Dedifferentiated amniotic fluid mesenchymal stem cell (primary cell): ENCODE results near the gene NOP9.
"Not testable (repeated sequence)": the region's sequence is repeated elsewhere in the genome, so short reads cannot be mapped to it uniquely, and the experiment has no call there.

Source experiments
- DNase-seq: peaks from one replicate; pipeline ENCODE4 v3.0.0-alpha.2; 2016; ENCODE audit errors: extremely low spot score

The NOP9 gene

GRCh38 chr14:24310265-24310645 lies 10.6 kb downstream of the NOP9 start:
- no peak for DNase-seq

GRCh38 chr14:24310646-24311604 lies 11.3 kb downstream of the NOP9 start, which contains the start of gene LTB4R:
Gene LTB4R (plus strand): TSS chr14:24311502. CDS start chr14:24315652, 4,150 bp downstream.
- no peak for DNase-seq

GRCh38 chr14:24311837-24312615 lies 12.4 kb downstream of the NOP9 start:
- DNase-seq: no peak

DNA sequence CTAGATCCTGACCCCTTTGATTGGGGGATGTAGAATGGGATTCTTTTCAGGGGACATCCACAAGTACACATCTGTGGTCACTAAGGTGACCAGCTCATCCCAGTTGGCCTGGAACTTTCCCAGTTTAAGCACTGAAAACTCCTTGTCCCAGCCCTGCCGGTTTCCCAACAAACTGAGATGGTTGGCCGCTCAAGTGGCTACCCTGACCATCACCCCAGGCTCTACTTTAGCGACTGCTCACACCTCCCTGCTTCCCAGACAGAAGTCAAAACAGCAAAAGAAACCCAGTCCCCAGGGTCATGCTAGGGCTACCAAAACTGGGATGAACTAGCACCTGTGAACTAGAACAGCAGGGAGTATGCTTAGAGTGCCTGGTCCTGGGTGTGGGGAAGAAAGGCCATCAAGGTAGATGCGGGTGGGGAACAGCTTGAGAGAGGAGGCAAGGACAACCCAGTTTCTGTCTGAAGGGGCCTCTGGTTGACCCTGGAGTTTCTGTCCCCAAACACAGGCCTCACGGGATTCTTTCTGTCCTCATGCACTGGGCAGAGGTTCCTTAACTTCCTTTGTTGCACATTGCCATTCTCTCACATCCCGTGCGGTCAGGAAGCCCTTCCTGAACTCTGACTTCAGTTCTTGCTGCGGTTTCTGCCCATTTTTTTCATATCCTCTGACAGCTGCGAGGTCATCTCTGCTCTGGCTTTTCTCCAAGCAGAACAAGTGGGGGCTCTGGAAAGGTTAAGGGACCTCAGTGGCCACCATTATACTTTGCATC lies 13.3 kb downstream of the NOP9 start:
- no peak for DNase-seq

DNA sequence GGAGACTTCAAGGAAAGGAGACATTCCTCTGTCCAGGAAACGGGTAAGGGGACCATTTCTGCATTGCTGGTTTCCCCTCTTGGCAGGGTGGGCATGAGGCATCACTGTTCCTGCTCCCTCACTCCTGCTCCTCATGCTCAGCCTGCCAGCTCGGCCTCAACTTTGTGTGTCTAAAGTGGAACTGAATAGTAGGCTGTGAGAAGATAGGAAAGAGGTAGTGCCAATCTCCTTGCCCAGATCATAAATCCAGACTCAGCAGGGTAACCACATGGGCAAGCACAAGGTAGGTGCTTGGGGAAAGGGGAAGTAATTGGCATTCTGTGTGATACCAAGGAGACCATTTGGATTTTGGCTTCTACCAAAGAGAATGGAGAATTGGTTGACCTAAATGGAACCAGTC lies 14.3 kb downstream of the NOP9 start:
- no peak for DNase-seq

- DNase-seq: no peak
These were observed 14.9 kb downstream of the NOP9 start for GRCh38 chr14:24314377-24315193.

DNA sequence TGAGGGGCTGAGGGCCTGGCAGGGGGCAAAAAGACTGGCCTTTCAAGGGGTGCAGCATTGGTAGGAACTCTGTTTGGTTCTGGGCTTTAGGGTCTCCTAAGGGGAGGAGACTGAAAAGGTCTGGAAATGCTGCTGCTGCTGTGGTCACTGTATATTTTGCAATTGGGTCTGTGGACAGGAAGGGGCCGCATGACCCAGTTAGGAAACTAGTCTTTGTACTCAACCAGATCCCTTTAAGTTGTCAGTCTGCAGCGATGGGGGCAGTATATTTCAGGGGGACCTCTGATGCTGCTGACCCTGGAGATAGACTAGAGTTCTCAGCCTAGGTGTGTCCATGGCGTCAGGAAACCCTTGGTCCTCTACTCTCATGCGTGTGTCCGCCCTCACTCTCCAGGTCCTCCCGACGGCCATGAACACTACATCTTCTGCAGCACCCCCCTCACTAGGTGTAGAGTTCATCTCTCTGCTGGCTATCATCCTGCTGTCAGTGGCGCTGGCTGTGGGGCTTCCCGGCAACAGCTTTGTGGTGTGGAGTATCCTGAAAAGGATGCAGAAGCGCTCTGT lies 15.7 kb downstream of the NOP9 start:
- DNase-seq: no peak

GRCh38 chr14:24315807-24316596 lies 16.4 kb downstream of the NOP9 start:
- DNase-seq: no peak

- DNase-seq: no peak
These were observed 16.9 kb downstream of the NOP9 start for GRCh38 chr14:24316597-24316950.

DNA sequence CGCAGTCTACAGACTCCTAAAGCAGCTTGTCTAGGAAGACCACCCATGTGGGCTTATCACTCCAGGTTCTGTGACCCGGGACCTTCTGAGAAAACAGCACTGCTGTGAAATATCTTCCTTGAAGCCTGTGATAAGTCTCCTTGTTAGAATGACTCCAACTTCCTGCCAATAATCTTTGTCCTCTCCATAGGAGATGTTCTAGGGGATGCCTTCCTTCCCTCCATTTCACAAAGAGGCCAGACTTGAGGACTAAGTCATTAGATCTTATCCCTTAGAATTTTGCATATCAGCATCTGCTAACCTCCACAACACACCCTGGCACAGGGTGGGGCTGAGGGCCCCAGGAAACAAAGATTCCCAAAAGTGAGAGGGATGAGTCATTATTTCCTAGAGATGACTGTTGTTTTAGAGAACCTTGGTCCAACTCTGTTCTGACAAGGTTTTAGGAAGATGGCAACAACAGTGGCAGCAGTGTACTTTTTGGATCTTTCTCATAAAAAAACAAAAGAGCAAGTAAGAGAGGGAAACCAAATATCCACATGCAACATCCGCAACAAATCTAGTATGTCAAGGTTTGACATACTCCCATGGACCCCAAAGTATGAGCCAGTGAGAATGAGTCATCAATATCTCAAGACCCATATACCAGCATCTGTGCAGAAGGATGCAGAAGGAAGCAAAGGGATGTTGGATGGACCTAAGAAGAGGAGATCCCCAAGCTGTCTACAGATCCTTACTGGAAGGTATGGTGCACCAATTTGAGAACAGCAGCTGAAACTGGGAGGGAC lies 17.7 kb downstream of the NOP9 start:
- no peak for DNase-seq

GRCh38 chr14:24321212-24321975 lies 21.7 kb downstream of the NOP9 start:
- DNase-seq: no peak

DNA sequence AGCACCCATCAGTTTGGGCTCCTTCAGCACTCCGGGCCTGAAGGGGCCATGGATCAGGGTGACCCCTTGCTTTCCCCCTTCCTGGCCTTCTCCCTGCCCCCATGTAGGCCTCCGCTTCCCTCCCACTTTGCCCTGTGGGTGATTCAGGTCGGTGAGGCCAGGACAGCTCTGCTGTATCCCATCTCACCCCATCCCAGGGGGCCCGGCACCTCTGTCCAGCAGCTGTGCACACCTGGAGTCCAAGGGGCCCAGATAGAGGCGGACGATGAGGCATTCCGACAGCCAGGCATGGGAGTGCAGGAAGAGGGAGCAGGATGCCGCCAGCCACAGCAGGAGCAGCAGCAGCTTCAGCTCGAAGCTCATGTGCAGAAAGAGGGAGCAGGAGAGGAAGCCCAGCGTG lies 23.0 kb downstream of the NOP9 start:
- no peak for DNase-seq

- no peak for DNase-seq
These were observed 23.7 kb downstream of the NOP9 start for GRCh38 chr14:24323341-24323740.

GRCh38 chr14:24324024-24324423 lies 24.4 kb downstream of the NOP9 start:
- no peak for DNase-seq

DNA sequence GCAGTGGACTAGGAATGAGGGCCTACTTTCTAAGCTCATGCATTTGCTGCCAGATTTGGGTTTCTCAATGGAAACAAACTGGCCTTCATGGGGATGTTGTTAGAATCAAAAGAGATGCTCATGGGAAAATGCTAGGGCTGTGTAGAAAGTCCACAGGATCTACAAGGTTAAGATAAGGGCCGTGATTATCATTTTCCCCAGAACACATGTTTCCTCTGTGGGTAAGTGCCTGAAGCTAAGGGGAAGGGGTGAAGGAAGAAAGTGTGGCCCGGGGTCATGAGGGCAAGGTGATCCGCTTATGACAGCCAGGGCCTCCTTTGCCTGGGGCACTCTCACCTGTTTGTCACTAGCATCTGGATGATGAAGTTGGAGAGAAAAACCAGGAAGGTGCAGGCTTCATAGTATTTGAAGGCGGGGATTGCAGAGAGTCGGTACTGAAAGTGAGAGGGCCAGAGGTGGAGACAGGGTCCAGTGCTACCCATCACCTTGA lies 25.4 kb downstream of the NOP9 start:
- no peak for DNase-seq

- DNase-seq: no peak
These were observed 26.3 kb downstream of the NOP9 start for GRCh38 chr14:24325963-24326362.

- no peak for DNase-seq
These were observed 27.7 kb downstream of the NOP9 start for GRCh38 chr14:24327303-24327702.

- DNase-seq: not testable (repeated sequence)
These were observed 28.3 kb downstream of the NOP9 start for GRCh38 chr14:24327914-24328313.
